Psoas muscle (tissue), 8 donors: ENCODE data around the gene PCNX4. TPM values are rescaled to one million over a fixed set of nuclear protein-coding genes. Genes with fewer than 3 reads are reported as not detected.
A peak's percentile ranks its signal among the peaks of the same experiment; 100 is the strongest.

ENCODE experiments used
- ATAC-seq, 4 donors: fragments of 200-7000 bp; cut with Tn5 transposase; one replicate each; pipeline ENCODE4 v1.9.1; 2020; ENCODE audit warnings: moderate library complexity in 3 of 4, mild to moderate bottlenecking in 2 of 4
- DNase-seq, 2 donors: peaks; one replicate each; pipeline ENCODE4 v3.0.0-alpha.2; 2020
- H3K27ac ChIP-seq: fragments of 200-600 bp; one replicate; pipeline ENCODE4 v1.8.0; 2022
- H3K27me3 ChIP-seq, 3 donors: fragments of 200-600 bp in 1 of 3; one replicate each; pipeline versions ENCODE4 v1.6.1 to v1.8.0; 2013 to 2022; ENCODE audit warnings: low read length in 2 of 3, mild to moderate bottlenecking in 2 of 3, moderate library complexity in 1 of 3; ENCODE audit not compliant: insufficient read depth in 3 of 3
- H3K36me3 ChIP-seq, 2 donors: fragments of 200-600 bp in 1 of 2; one replicate each; pipeline versions ENCODE4 v1.6.1 to v1.8.0; 2013 to 2022; ENCODE audit warnings: low read depth in 1 of 2, mild to moderate bottlenecking in 1 of 2, moderate library complexity in 1 of 2; ENCODE audit not compliant: insufficient read depth in 1 of 2
- H3K4me1 ChIP-seq: fragments of 200-600 bp; one replicate; pipeline ENCODE4 v1.8.0; 2022
- H3K4me3 ChIP-seq: fragments of 200-600 bp; one replicate; pipeline ENCODE4 v1.8.0; 2022; ENCODE audit warnings: mild to moderate bottlenecking
- H3K9me3 ChIP-seq: fragments of 200-600 bp; one replicate; pipeline ENCODE4 v1.8.0; 2022
- WGBS, 3 donors: extraction: QIAGEN DNeasy Blood & Tissue Kit; methylation state at CpG; one replicate each; pipeline versions ENCODE4 v1.1.6 to v1.1.7; 2013; 5-methylcytosine and 5-hydroxymethylcytosine counted together
- intact Hi-C, 2 donors: fragments of 100-400 bp; cut with DNase I; formaldehyde crosslinking; loops; one replicate each; pipeline versions ENCODE4 v1.11.0 to v1.14.2; 2022
- polyA plus RNA-seq, 3 donors: library from polyadenylated mRNA; stranded (reverse); fragments of 200-250 nt; gene quantifications; one replicate each; pipeline ENCODE4 v1.2.3, GENCODE V29; 2013
- total RNA-seq, 4 donors: library from RNA; stranded (reverse); fragmentation: NEBNext Ultra II Directional in 2 of 4; extraction: Animal tissue kit (Norgen Biotek cat#: 25700) in 2 of 4; gene quantifications; one replicate each; pipeline versions ENCODE4 v1.2.1 to v1.2.4, GENCODE V29; 2021 to 2023
- TF ChIP-seq, protein P1 (sequence below): fragments of 200-600 bp; IDR thresholded peaks from one replicate; pipeline ENCODE4 v1.8.0; 2022; ENCODE audit warnings: antibody characterized with exemption
- donor health status: healthy with polysubstance abuse.
- donor health status: DM: no; HTN: no; CAD: no; lungs with moderate emphysema.
- donor health status: Bipolar disorder and iron deficiency.
- donor health status: healthy.
- donor health status: DM: yes; HTN: yes; CAD: no.
- donor health status: DM: no; HTN: no; CAD: no.
- donor health status: DM: no; HTN: no; CAD: no.
- donor health status: DM: yes; HTN: yes; CAD: no.

Gene PCNX4
- total and polyA plus RNA-seq, 7 donors = 13.0 to 41.4 (median 24.4) TPM

DNA sequence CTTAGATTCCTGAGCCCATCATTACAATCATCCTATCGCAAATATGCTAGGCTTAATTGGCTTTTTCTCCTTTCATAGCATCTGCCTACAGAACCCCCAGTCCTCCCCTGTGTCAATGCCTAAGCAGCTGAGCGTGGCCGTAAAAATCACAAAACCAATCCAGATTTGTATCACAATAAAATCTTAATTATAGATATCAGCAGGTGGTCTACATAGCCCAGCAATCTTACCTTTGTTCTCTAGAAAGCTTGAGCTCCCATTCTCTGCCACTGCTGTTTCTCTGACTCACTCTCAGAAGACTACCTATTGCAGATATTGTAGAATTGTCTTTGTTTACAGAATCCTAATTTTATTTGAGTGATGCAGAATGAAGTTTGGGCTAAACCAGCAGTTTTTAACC, 119.4 kb downstream of the PCNX4 start:
- 84 to 91% (median 85%) methylated on average over 3 of the region's 3 CpGs for WGBS, 3 donors
- ATAC-seq = no peak
- intact Hi-C loops = no loop called here

DNA sequence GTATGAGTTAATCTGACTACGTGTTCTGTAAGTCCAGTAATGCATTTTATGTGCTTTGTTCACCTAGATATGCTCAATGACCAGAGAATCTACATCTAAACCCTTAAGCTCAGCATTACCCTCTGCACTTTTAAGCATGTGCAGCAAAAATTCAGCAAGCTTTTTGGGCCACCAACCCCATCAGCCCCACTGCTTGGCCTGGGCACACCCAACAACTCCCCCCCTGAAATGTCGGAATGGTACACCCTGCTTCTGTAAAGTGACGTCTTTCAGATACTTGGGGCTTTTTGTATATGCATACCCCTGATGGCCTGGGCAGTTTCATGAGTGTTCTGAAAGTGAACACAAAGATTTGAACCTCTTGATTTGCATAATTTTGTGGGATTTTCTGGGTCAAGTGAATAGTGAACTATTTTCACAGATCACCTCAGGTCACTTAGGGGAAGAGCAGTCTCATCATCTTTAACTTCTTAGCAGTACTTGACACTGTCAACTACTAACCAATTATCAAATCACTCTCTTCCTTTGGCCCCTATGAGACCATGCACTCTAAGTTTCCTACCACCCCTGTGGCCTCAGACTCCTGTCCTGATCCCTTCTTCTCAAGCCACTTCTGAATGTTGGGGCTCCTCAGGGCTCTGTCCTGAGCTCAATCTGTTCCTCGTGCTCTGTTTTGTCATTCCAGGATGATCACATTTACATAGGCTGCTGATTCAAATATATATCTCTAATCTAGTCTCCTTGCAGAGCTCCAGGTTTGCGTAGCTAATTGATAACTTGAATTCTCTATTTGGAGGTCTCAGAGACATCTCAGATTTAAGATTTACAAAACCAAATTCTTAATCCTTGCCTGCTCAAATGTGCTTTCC, 121.0 kb downstream of the PCNX4 start:
- no peaks in the 10 kb centered on the region for H3K27me3 ChIP-seq
- no peak for ATAC-seq
- no peak overlapping the region for H3K27ac ChIP-seq
- no peak overlapping the region for H3K4me3 ChIP-seq
- no peaks in the 10 kb centered on the region for H3K9me3 ChIP-seq
- intact Hi-C loops = no loop called here
- no peak for DNase-seq
- 87 to 89% (median 87%) methylated on average over 5 of the region's 5 CpGs for WGBS, 3 donors
- peaks cover 29% of the 10 kb centered on the region for H3K4me1 ChIP-seq
- no peaks in the 10 kb centered on the region for H3K36me3 ChIP-seq
- TF ChIP-seq, protein P1, sequence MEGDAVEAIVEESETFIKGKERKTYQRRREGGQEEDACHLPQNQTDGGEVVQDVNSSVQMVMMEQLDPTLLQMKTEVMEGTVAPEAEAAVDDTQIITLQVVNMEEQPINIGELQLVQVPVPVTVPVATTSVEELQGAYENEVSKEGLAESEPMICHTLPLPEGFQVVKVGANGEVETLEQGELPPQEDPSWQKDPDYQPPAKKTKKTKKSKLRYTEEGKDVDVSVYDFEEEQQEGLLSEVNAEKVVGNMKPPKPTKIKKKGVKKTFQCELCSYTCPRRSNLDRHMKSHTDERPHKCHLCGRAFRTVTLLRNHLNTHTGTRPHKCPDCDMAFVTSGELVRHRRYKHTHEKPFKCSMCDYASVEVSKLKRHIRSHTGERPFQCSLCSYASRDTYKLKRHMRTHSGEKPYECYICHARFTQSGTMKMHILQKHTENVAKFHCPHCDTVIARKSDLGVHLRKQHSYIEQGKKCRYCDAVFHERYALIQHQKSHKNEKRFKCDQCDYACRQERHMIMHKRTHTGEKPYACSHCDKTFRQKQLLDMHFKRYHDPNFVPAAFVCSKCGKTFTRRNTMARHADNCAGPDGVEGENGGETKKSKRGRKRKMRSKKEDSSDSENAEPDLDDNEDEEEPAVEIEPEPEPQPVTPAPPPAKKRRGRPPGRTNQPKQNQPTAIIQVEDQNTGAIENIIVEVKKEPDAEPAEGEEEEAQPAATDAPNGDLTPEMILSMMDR = no peak

More for the DNA sequence above, 119.4 kb downstream of the PCNX4 start:
- no peaks in the 10 kb centered on the region for H3K36me3 ChIP-seq
- H3K4me1 ChIP-seq = peaks cover 16% of the 10 kb centered on the region
- TF ChIP-seq, protein P1 = no peak
- H3K4me3 ChIP-seq = no peak overlapping the region
- H3K27me3 ChIP-seq = no peaks in the 10 kb centered on the region
- DNase-seq = no peak
- no peaks in the 10 kb centered on the region for H3K9me3 ChIP-seq
- no peak overlapping the region for H3K27ac ChIP-seq

DNA sequence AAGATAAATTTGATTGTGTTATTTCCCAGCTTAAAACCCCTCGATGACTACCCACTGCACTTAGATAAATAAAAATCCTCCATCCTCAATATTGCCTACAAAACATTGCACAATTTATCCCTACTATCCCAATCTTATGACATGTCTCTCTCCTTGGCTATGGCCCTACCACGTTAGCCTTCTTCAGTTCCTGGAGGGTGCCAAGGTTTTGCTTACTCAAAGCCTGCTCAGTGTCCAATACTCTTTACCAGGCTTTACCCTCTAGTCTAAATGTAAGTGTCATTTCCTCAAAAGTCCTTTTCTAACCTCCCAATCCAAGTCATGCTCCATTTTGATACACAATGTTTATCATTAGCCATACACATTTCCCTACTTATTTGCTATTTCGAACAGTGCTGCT, 122.3 kb downstream of the PCNX4 start:
- TF ChIP-seq, protein P1 = no peak
- Histone ChIP-seq H3K27ac (no peak overlapping the region), H3K27me3 (no peaks in the 10 kb centered on the region), H3K4me1 (peaks cover 37% of the 10 kb centered on the region), H3K9me3 (no peaks in the 10 kb centered on the region), H3K36me3 (no peaks in the 10 kb centered on the region), H3K4me3 (no peak overlapping the region)
- DNase-seq = no peak
- WGBS, 3 donors = 75 to 87% (median 78%) methylated on average over 3 of the region's 3 CpGs
- ATAC-seq = no peak
- intact Hi-C loops = no loop called here

DNA sequence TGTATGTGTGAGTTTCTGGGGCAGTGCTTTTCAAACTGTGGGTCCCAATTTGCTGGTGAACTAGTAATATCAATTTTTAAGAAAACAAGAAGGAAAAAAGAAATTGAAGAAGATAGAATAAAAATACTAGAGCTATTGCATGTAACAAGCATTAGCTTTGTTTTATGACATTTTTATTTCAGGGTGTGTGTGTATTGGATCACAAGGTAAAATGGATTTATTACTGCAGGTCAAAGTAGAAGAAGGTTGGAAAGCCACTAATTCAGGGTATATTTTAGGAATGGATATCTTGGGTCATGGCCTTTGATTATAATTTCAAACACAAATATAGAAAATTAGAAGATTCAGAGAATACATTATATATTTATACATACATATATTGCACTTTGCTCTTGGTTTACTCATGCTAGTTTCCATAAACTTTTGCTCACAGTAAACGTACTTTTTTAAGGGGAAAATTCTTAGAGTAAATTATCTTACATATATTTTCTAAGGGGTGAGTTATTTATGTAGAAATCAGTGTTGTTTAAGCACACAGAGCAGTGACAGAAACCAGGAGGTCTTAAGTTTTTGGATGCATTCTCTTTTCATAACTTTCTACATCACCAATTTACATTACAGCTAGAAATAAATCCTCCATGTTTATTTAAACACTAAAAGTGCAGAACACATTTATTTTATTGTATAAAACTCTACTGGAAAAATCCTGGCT, 122.8 kb downstream of the PCNX4 start:
- H3K9me3 ChIP-seq = no peaks in the 10 kb centered on the region
- peak overlapping the region; percentile 57 for H3K27ac ChIP-seq

More for the DNA sequence above, 122.8 kb downstream of the PCNX4 start:
- Histone ChIP-seq H3K27me3 (no peaks in the 10 kb centered on the region), H3K36me3 (no peaks in the 10 kb centered on the region), H3K4me1 (peaks cover 37% of the 10 kb centered on the region), H3K4me3 (no peak overlapping the region)
- ATAC-seq (no peak), DNase-seq (no peak)
- intact Hi-C loops = no loop called here
- 59 to 70% (median 62%) methylated on average over 1 of the region's 1 CpG for WGBS, 3 donors
- TF ChIP-seq, protein P1 = no peak
